ENCODE data around the gene IGF2BP2.

DNA sequence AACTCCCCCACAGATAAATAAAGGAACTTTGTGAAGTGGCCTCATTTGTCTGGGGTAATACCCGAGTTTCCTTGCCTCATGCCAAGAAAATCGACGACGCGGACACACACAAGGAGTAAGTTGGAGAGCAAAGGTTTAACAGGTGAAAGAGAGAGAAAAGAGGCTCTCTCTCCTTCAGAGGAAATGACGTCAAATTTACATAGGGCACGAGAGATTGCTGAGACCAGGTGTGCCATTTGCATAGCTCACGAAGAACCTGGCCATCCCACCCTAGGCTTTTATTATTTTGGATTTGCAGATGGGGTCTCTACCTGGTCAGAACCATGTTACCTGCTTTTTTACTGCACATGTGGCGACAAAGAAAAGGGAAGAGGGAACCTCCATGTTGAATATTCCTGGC is 49.3 kb upstream of the IGF2BP2 start:
- TF ChIP-seq, protein P1, sequence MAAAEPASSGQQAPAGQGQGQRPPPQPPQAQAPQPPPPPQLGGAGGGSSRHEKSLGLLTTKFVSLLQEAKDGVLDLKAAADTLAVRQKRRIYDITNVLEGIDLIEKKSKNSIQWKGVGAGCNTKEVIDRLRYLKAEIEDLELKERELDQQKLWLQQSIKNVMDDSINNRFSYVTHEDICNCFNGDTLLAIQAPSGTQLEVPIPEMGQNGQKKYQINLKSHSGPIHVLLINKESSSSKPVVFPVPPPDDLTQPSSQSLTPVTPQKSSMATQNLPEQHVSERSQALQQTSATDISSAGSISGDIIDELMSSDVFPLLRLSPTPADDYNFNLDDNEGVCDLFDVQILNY (CRISPR knock-in tag; IDR thresholded peaks at IDR 0.05) = no peak
- TF ChIP-seq, protein P2, sequence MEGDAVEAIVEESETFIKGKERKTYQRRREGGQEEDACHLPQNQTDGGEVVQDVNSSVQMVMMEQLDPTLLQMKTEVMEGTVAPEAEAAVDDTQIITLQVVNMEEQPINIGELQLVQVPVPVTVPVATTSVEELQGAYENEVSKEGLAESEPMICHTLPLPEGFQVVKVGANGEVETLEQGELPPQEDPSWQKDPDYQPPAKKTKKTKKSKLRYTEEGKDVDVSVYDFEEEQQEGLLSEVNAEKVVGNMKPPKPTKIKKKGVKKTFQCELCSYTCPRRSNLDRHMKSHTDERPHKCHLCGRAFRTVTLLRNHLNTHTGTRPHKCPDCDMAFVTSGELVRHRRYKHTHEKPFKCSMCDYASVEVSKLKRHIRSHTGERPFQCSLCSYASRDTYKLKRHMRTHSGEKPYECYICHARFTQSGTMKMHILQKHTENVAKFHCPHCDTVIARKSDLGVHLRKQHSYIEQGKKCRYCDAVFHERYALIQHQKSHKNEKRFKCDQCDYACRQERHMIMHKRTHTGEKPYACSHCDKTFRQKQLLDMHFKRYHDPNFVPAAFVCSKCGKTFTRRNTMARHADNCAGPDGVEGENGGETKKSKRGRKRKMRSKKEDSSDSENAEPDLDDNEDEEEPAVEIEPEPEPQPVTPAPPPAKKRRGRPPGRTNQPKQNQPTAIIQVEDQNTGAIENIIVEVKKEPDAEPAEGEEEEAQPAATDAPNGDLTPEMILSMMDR (IDR thresholded peaks at IDR 0.05) = no peak
- no peak for TF ChIP-seq NR2C2 (CRISPR knock-in tag; IDR thresholded peaks at IDR 0.05)
- no peak for TF ChIP-seq ZNF121 (CRISPR knock-in tag; IDR thresholded peaks at IDR 0.05)
- TF ChIP-seq, protein P3, sequence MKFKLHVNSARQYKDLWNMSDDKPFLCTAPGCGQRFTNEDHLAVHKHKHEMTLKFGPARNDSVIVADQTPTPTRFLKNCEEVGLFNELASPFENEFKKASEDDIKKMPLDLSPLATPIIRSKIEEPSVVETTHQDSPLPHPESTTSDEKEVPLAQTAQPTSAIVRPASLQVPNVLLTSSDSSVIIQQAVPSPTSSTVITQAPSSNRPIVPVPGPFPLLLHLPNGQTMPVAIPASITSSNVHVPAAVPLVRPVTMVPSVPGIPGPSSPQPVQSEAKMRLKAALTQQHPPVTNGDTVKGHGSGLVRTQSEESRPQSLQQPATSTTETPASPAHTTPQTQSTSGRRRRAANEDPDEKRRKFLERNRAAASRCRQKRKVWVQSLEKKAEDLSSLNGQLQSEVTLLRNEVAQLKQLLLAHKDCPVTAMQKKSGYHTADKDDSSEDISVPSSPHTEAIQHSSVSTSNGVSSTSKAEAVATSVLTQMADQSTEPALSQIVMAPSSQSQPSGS (CRISPR knock-in tag; IDR thresholded peaks at IDR 0.05; ENCODE audit: borderline replicate concordance, low read depth) = no peak
- no peak for TF ChIP-seq KAT7 (CRISPR knock-in tag; IDR thresholded peaks at IDR 0.05; ENCODE audit: borderline replicate concordance)
- TF ChIP-seq, protein P4, sequence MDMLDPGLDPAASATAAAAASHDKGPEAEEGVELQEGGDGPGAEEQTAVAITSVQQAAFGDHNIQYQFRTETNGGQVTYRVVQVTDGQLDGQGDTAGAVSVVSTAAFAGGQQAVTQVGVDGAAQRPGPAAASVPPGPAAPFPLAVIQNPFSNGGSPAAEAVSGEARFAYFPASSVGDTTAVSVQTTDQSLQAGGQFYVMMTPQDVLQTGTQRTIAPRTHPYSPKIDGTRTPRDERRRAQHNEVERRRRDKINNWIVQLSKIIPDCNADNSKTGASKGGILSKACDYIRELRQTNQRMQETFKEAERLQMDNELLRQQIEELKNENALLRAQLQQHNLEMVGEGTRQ (CRISPR knock-in tag; IDR thresholded peaks at IDR 0.05) = no peak
- TF ChIP-seq, protein P5, sequence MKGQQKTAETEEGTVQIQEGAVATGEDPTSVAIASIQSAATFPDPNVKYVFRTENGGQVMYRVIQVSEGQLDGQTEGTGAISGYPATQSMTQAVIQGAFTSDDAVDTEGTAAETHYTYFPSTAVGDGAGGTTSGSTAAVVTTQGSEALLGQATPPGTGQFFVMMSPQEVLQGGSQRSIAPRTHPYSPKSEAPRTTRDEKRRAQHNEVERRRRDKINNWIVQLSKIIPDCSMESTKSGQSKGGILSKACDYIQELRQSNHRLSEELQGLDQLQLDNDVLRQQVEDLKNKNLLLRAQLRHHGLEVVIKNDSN (CRISPR knock-in tag; IDR thresholded peaks at IDR 0.05) = no peak
- TF ChIP-seq ELF4 (CRISPR knock-in tag; IDR thresholded peaks at IDR 0.05; ENCODE audit: low read depth) = no peak
- no peak for TF ChIP-seq ZNF416 (CRISPR knock-in tag; IDR thresholded peaks at IDR 0.05)
- no peak for TF ChIP-seq NR1H2 (CRISPR knock-in tag; IDR thresholded peaks at IDR 0.05)

All from WTC11 (cell line).